Measurements from ENCODE around the gene GRAMD1B.

- TF ChIP-seq POLR2A (IDR thresholded peaks at IDR 0.05; ENCODE audit: low read length) (no peak), REST (IDR thresholded peaks at IDR 0.05) (no peak), EHMT2 (IDR thresholded peaks at IDR 0.05; ENCODE audit: low read depth) (no peak), ESRRA (IDR thresholded peaks at IDR 0.05; ENCODE audit: borderline replicate concordance, low read length) (no peak), CEBPB (IDR thresholded peaks at IDR 0.05) (no peak), ZFP36 (IDR thresholded peaks at IDR 0.05; ENCODE audit: borderline replicate concordance, partially characterized antibody) (no peak), JUN (IDR thresholded peaks at IDR 0.05) (no peak), ELK1 (IDR thresholded peaks at IDR 0.05; ENCODE audit: low read depth, low read length) (no peak), USF2 (IDR thresholded peaks at IDR 0.05) (no peak), RFX5 (IDR thresholded peaks at IDR 0.05) (no peak)
Observed at GRCh38 chr11:123407130-123407995, 22.7 kb upstream of the GRAMD1B start.
